OCI-LY3 (cell line): ENCODE data around the gene RASA1.
"Not testable (repeated sequence)": the region's sequence is repeated elsewhere in the genome, so short reads cannot be mapped to it uniquely, and the experiment has no call there.

Experiments used
- EZH2phosphoT487 ChIP-seq: fragments of 200-600 bp; shearing (Covaris generic); IDR thresholded peaks from 2 replicates; pipeline ENCODE4 v1.6.1; 2018; ENCODE audit warnings: antibody characterized with exemption, mixed run types, low read depth
- TF ChIP-seq, protein P1 (sequence below): fragments of 200-600, 300-600 bp; sonication (generic); IDR thresholded peaks from 2 replicates; pipeline ENCODE4 v1.5.1; 2014; ENCODE audit warnings: antibody characterized with exemption, low read length, low read depth

- TF ChIP-seq, protein P1, sequence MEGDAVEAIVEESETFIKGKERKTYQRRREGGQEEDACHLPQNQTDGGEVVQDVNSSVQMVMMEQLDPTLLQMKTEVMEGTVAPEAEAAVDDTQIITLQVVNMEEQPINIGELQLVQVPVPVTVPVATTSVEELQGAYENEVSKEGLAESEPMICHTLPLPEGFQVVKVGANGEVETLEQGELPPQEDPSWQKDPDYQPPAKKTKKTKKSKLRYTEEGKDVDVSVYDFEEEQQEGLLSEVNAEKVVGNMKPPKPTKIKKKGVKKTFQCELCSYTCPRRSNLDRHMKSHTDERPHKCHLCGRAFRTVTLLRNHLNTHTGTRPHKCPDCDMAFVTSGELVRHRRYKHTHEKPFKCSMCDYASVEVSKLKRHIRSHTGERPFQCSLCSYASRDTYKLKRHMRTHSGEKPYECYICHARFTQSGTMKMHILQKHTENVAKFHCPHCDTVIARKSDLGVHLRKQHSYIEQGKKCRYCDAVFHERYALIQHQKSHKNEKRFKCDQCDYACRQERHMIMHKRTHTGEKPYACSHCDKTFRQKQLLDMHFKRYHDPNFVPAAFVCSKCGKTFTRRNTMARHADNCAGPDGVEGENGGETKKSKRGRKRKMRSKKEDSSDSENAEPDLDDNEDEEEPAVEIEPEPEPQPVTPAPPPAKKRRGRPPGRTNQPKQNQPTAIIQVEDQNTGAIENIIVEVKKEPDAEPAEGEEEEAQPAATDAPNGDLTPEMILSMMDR: not testable (repeated sequence)
- not testable (repeated sequence) for TF ChIP-seq EZH2phosphoT487
Measured at GRCh38 chr5:87306090-87306489, 38.4 kb downstream of the RASA1 start.
